ENCODE results near the gene MEGF8. TPM values are rescaled to one million over a fixed set of nuclear protein-coding genes. Genes with fewer than 3 reads are reported as not detected.
A peak's percentile ranks its signal among the peaks of the same experiment; 100 is the strongest.

The MEGF8 gene
- total RNA-seq, 1 donor from 2014 or later, result 72.8 TPM

DNA sequence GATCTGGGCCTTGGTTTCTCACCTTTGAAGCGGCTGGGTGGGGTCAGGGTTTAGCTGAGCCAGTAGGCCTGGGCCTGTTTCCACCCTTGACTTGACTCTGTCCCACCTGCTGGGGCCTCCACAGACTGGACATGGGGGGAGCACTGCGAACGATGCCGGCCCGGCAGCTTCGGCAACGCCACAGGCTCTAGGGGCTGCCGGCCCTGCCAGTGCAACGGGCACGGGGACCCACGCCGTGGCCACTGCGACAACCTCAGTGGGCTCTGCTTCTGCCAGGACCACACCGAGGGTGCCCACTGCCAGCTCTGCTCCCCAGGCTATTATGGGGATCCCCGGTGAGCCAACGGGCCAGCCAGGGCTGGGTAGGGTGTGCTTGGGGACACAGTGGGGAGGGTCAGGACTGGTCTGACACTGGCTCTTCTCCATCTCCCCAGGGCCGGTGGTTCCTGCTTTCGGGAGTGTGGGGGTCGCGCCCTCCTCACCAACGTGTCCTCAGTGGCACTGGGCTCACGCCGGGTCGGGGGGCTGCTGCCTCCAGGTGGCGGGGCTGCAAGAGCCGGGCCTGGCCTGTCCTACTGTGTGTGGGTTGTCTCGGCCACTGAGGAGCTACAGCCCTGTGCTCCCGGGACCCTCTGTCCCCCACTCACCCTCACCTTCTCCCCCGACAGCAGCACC is 28.0 kb downstream of the MEGF8 start:
- H3K4me3 Mint-ChIP-seq (ENCODE audit: unreplicated experiment), result no peak overlapping the region
- no peak overlapping the region for H3K27ac Mint-ChIP-seq (ENCODE audit: unreplicated experiment)
- peaks cover 7% of the 10 kb centered on the region for H3K27me3 Mint-ChIP-seq (ENCODE audit: unreplicated experiment)
- no peak for DNase-seq
- H3K4me1 Mint-ChIP-seq (ENCODE audit: low read depth, unreplicated experiment), result peaks cover 4% of the 10 kb centered on the region
- H3K9me3 Mint-ChIP-seq (ENCODE audit: unreplicated experiment), result peaks cover 9% of the 10 kb centered on the region
- H3K36me3 Mint-ChIP-seq (ENCODE audit: unreplicated experiment), result peaks cover 14% of the 10 kb centered on the region
- TF ChIP-seq, protein P1, sequence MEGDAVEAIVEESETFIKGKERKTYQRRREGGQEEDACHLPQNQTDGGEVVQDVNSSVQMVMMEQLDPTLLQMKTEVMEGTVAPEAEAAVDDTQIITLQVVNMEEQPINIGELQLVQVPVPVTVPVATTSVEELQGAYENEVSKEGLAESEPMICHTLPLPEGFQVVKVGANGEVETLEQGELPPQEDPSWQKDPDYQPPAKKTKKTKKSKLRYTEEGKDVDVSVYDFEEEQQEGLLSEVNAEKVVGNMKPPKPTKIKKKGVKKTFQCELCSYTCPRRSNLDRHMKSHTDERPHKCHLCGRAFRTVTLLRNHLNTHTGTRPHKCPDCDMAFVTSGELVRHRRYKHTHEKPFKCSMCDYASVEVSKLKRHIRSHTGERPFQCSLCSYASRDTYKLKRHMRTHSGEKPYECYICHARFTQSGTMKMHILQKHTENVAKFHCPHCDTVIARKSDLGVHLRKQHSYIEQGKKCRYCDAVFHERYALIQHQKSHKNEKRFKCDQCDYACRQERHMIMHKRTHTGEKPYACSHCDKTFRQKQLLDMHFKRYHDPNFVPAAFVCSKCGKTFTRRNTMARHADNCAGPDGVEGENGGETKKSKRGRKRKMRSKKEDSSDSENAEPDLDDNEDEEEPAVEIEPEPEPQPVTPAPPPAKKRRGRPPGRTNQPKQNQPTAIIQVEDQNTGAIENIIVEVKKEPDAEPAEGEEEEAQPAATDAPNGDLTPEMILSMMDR (IDR thresholded peaks at IDR 0.05; ENCODE audit: partially characterized antibody, unreplicated experiment), result no peak

DNA sequence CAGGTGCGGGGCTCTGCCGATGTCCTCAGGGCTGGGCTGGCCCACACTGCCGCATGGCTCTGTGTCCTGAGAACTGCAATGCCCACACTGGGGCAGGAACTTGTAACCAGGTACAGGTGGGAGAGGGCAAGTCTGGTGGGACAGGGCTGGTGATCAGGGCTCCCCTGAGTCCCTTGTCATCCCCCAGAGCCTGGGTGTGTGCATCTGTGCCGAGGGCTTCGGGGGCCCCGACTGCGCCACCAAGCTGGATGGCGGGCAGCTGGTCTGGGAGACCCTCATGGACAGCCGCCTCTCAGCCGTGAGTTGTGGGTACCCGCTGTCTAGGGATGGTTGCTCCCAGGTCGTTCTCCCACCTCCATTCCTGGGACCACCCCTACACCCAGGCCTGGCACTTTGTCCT is 30.5 kb downstream of the MEGF8 start:
- peaks cover 7% of the 10 kb centered on the region for H3K4me1 Mint-ChIP-seq (ENCODE audit: low read depth, unreplicated experiment)
- peaks cover 14% of the 10 kb centered on the region for H3K36me3 Mint-ChIP-seq (ENCODE audit: unreplicated experiment)
- no peak for DNase-seq
- peaks cover 5% of the 10 kb centered on the region for H3K27me3 Mint-ChIP-seq (ENCODE audit: unreplicated experiment)
- TF ChIP-seq, protein P1 (IDR thresholded peaks at IDR 0.05; ENCODE audit: partially characterized antibody, unreplicated experiment), result no peak
- H3K27ac Mint-ChIP-seq (ENCODE audit: unreplicated experiment), result no peak overlapping the region
- no peak overlapping the region for H3K4me3 Mint-ChIP-seq (ENCODE audit: unreplicated experiment)
- peaks cover 5% of the 10 kb centered on the region for H3K9me3 Mint-ChIP-seq (ENCODE audit: unreplicated experiment)

DNA sequence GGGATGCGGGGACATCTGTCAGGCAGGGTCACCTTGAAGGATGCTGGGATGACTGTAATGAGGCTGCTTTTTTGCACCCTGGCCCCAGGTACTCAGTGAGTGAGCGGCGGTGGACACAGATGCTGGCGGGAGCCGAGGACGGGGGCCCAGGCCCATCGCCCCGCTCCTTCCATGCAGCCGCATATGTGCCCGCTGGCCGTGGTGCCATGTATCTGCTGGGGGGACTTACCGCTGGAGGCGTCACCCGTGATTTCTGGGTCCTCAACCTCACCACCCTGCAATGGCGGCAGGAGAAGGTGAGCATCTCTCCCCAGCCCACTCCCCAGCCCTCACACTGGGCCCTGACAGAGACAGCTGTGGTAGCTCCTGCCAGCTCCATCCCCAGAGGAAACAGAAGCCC is 31.3 kb downstream of the MEGF8 start:
- Mint-ChIP-seq H3K27me3 (ENCODE audit: unreplicated experiment) (peaks cover 5% of the 10 kb centered on the region), H3K9me3 (ENCODE audit: unreplicated experiment) (peaks cover 5% of the 10 kb centered on the region), H3K4me1 (ENCODE audit: low read depth, unreplicated experiment) (peaks cover 7% of the 10 kb centered on the region), H3K27ac (ENCODE audit: unreplicated experiment) (no peak overlapping the region), H3K4me3 (ENCODE audit: unreplicated experiment) (no peak overlapping the region), H3K36me3 (ENCODE audit: unreplicated experiment) (peaks cover 13% of the 10 kb centered on the region)
- TF ChIP-seq, protein P1 (IDR thresholded peaks at IDR 0.05; ENCODE audit: partially characterized antibody, unreplicated experiment), result no peak
- no peak for DNase-seq

DNA sequence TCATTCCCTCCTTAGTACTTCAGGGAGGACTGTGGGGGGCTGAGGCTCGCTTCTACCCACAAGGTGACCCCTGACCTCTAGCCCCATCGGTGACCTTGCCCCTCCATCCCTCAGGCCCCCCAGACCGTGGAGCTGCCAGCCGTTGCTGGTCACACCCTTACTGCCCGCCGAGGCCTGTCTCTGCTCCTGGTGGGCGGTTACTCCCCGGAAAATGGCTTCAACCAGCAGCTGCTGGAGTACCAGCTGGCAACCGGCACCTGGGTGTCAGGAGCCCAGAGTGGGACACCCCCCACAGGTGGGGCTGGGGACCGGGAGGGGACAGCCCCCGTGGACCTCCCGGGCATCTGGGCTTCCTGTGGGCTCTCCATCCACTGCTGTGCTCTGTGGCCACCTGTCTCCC is 31.9 kb downstream of the MEGF8 start:
- TF ChIP-seq, protein P1 (IDR thresholded peaks at IDR 0.05; ENCODE audit: partially characterized antibody, unreplicated experiment), result no peak
- no peak overlapping the region for H3K27ac Mint-ChIP-seq (ENCODE audit: unreplicated experiment)
- no peak overlapping the region for H3K4me3 Mint-ChIP-seq (ENCODE audit: unreplicated experiment)
- no peak for DNase-seq
- peaks cover 7% of the 10 kb centered on the region for H3K4me1 Mint-ChIP-seq (ENCODE audit: low read depth, unreplicated experiment)
- H3K36me3 Mint-ChIP-seq (ENCODE audit: unreplicated experiment), result peaks cover 9% of the 10 kb centered on the region
- peaks cover 5% of the 10 kb centered on the region for H3K9me3 Mint-ChIP-seq (ENCODE audit: unreplicated experiment)
- H3K27me3 Mint-ChIP-seq (ENCODE audit: unreplicated experiment), result peaks cover 5% of the 10 kb centered on the region

DNA sequence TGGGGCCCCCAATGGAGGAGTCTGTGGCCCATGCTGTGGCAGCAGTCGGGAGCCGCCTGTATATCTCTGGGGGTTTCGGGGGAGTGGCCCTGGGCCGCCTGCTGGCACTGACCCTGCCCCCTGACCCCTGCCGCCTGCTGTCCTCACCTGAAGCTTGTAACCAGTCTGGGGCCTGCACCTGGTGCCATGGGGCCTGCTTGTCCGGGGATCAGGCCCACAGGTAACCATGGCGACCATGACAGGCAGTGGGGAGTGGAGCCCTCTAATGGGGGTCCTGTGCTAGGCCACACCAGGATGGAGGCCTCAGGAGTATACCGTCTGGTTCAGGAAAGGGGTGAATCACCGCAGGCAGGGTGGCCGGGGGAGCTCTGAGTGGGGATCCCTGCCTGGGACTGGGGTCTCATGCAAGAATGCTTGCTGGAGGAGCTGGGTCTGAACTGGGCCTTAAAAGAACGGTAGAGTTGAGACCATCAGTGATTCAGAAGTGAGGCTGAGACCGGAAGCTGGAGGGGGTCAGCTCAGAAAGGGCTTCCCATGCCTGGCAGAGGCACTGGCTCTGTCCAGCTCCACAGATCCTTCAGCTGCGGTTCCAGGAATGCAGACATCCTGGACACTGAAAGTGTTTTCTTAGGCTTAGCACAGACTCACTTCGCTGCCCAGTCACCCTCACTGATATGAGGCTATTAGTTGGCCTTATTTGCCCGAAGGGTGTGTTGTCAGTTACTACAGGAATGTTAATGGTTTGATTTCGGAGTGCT is 35.5 kb downstream of the MEGF8 start:
- no peak overlapping the region for H3K27ac Mint-ChIP-seq (ENCODE audit: unreplicated experiment)
- TF ChIP-seq, protein P1 (IDR thresholded peaks at IDR 0.05; ENCODE audit: partially characterized antibody, unreplicated experiment), result no peak
- no peaks in the 10 kb centered on the region for H3K27me3 Mint-ChIP-seq (ENCODE audit: unreplicated experiment)
- H3K4me1 Mint-ChIP-seq (ENCODE audit: low read depth, unreplicated experiment), result peaks cover 10% of the 10 kb centered on the region
- peak; percentile 41 for DNase-seq
- peaks cover 10% of the 10 kb centered on the region for H3K36me3 Mint-ChIP-seq (ENCODE audit: unreplicated experiment)
- peaks cover 1% of the 10 kb centered on the region for H3K9me3 Mint-ChIP-seq (ENCODE audit: unreplicated experiment)
- H3K4me3 Mint-ChIP-seq (ENCODE audit: unreplicated experiment), result no peak overlapping the region
